ENCODE measurements around the gene FUS.

Gene FUS

GRCh38 chr16:31221357-31222160 lies 41.6 kb downstream of the FUS start:
- Histone ChIP-seq H3K4me3 (ENCODE audit: low read length) (no peak overlapping the region), H3K27me3 (ENCODE audit: control insufficient read depth, insufficient read depth, low read length) (peaks cover 7% of the 10 kb centered on the region), H3K36me3 (ENCODE audit: control insufficient read depth, insufficient read depth, low read length) (no peaks in the 10 kb centered on the region), H3K4me1 (ENCODE audit: control insufficient read depth, insufficient read depth, low read length) (peaks cover 3% of the 10 kb centered on the region), H3K27ac (ENCODE audit: low read depth, low read length) (no peak overlapping the region), H3K9ac (ENCODE audit: low read length) (no peak overlapping the region)

GRCh38 chr16:31223044-31223443 lies 43.1 kb downstream of the FUS start:
- H3K27me3 ChIP-seq (ENCODE audit: control insufficient read depth, insufficient read depth, low read length): no peaks in the 10 kb centered on the region

GRCh38 chr16:31224092-31224955 lies 44.4 kb downstream of the FUS start:
- Histone ChIP-seq H3K36me3 (ENCODE audit: control insufficient read depth, insufficient read depth, low read length) (no peaks in the 10 kb centered on the region), H3K4me1 (ENCODE audit: control insufficient read depth, insufficient read depth, low read length) (no peaks in the 10 kb centered on the region), H3K27me3 (ENCODE audit: control insufficient read depth, insufficient read depth, low read length) (no peaks in the 10 kb centered on the region), H3K4me3 (ENCODE audit: low read length) (no peak overlapping the region), H3K9ac (ENCODE audit: low read length) (no peak overlapping the region), H3K27ac (ENCODE audit: low read depth, low read length) (no peak overlapping the region)

More at GRCh38 chr16:31223044-31223443, 43.1 kb downstream of the FUS start:
- Histone ChIP-seq H3K4me3 (ENCODE audit: low read length) (no peak overlapping the region), H3K36me3 (ENCODE audit: control insufficient read depth, insufficient read depth, low read length) (no peaks in the 10 kb centered on the region), H3K9ac (ENCODE audit: low read length) (no peak overlapping the region), H3K27ac (ENCODE audit: low read depth, low read length) (no peak overlapping the region), H3K4me1 (ENCODE audit: control insufficient read depth, insufficient read depth, low read length) (no peaks in the 10 kb centered on the region)

- H3K4me1 ChIP-seq (ENCODE audit: control insufficient read depth, insufficient read depth, low read length): no peaks in the 10 kb centered on the region
- no peaks in the 10 kb centered on the region for H3K36me3 ChIP-seq (ENCODE audit: control insufficient read depth, insufficient read depth, low read length)
- no peak overlapping the region for H3K9ac ChIP-seq (ENCODE audit: low read length)
- H3K4me3 ChIP-seq (ENCODE audit: low read length): no peak overlapping the region
- no peak overlapping the region for H3K27ac ChIP-seq (ENCODE audit: low read depth, low read length)
- H3K27me3 ChIP-seq (ENCODE audit: control insufficient read depth, insufficient read depth, low read length): no peaks in the 10 kb centered on the region
Measured at GRCh38 chr16:31225193-31225592, 45.3 kb downstream of the FUS start.

DNA sequence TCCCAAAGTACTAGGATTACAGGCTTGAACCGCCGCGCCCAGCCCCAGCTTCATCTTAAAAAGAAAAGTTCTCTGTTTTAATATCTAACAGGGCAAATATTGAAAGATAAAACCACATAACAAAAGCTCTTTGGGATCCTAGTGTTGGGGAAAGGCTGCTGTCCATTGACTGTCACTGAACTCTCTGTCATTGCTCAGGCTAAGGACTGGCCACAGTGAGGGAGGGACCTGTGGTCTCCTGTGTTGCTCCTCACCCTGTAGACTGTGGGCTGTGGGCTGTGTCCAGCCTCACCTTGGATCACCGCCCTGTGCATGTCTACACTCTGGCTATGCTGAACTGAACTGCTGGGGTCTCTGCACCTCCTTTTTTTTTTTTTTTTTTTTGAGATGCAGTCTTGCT lies 48.3 kb downstream of the FUS start:
- no peaks in the 10 kb centered on the region for H3K4me1 ChIP-seq (ENCODE audit: control insufficient read depth, insufficient read depth, low read length)
- no peak overlapping the region for H3K27ac ChIP-seq (ENCODE audit: low read depth, low read length)
- no peaks in the 10 kb centered on the region for H3K27me3 ChIP-seq (ENCODE audit: control insufficient read depth, insufficient read depth, low read length)
- H3K4me3 ChIP-seq (ENCODE audit: low read length): no peak overlapping the region
- no peak overlapping the region for H3K9ac ChIP-seq (ENCODE audit: low read length)
- no peaks in the 10 kb centered on the region for H3K36me3 ChIP-seq (ENCODE audit: control insufficient read depth, insufficient read depth, low read length)

DNA sequence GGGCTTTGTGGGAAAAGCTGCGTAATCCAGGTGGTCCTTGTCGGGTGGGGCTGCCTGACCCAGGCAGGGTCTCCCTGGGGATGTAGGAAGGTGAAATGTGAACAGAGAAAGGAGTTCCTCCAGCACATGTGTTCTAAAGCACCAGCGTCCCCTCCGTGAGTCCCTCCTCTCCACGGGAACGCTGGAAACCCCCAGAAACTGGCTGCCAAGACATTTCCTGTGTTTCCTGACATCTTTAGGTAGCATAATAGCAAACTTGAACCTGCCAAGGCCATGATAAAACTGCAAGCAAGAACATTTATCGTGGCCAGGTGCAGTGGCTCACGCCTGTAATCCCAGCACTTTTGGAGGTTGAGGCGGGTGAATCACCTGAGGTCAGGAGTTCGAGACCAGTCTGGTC lies 49.6 kb downstream of the FUS start:
- H3K9ac ChIP-seq (ENCODE audit: low read length): no peak overlapping the region
- no peaks in the 10 kb centered on the region for H3K36me3 ChIP-seq (ENCODE audit: control insufficient read depth, insufficient read depth, low read length)
- H3K27ac ChIP-seq (ENCODE audit: low read depth, low read length): no peak overlapping the region
- no peak overlapping the region for H3K4me3 ChIP-seq (ENCODE audit: low read length)
- H3K4me1 ChIP-seq (ENCODE audit: control insufficient read depth, insufficient read depth, low read length): no peaks in the 10 kb centered on the region
- no peaks in the 10 kb centered on the region for H3K27me3 ChIP-seq (ENCODE audit: control insufficient read depth, insufficient read depth, low read length)

GRCh38 chr16:31238041-31238440 lies 58.1 kb downstream of the FUS start:
- no peak overlapping the region for H3K9ac ChIP-seq (ENCODE audit: low read length)
- H3K4me1 ChIP-seq (ENCODE audit: control insufficient read depth, insufficient read depth, low read length): no peaks in the 10 kb centered on the region
- H3K27me3 ChIP-seq (ENCODE audit: control insufficient read depth, insufficient read depth, low read length): no peaks in the 10 kb centered on the region
- H3K27ac ChIP-seq (ENCODE audit: low read depth, low read length): no peak overlapping the region
- H3K4me3 ChIP-seq (ENCODE audit: low read length): no peak overlapping the region
- no peaks in the 10 kb centered on the region for H3K36me3 ChIP-seq (ENCODE audit: control insufficient read depth, insufficient read depth, low read length)
